ENCODE data around the gene MARF1.

GRCh38 chr16:15581127-15581815, 61.7 kb downstream of the MARF1 start:
- TF ChIP-seq POLR2A (IDR thresholded peaks at IDR 0.05) (no peak), POLR2AphosphoS5 (IDR thresholded peaks at IDR 0.05) (no peak), CTCF (IDR thresholded peaks at IDR 0.05 in 8 of 11, conservative IDR thresholded peaks at IDR 0.05 in 3 of 11) (no peak)

Measured in spleen (tissue), 7 donors.